Forelimb muscle (tissue), 1 donor: ENCODE results near the gene TPK1. TPM values are rescaled to one million over a fixed set of nuclear protein-coding genes. Genes with fewer than 3 reads are reported as not detected.
"Not testable (repeated sequence)": the region's sequence is repeated elsewhere in the genome, so short reads cannot be mapped to it uniquely, and the experiment has no call there.

Experiments
- DNase-seq: peaks from one replicate; pipeline ENCODE4 v3.0.0-alpha.2; 2013; ENCODE audit warnings: low read depth
- polyA plus RNA-seq: library from polyadenylated mRNA; unstranded; fragments of 120-200 nt; gene quantifications from one replicate; pipeline ENCODE4 v1.2.1, GENCODE V29; 2013; ENCODE audit not compliant: insufficient read length

Gene TPK1
- polyA plus RNA-seq, 1 donor, result 2.8 TPM

GRCh38 chr7:144777005-144777839, 58.6 kb downstream of the TPK1 start:
- no peak for DNase-seq

GRCh38 chr7:144776447-144776846, 59.4 kb downstream of the TPK1 start:
- DNase-seq, result no peak

- no peak for DNase-seq
Measured at GRCh38 chr7:144775749-144776148, 60.1 kb downstream of the TPK1 start.

GRCh38 chr7:144771927-144772326, 63.9 kb downstream of the TPK1 start:
- DNase-seq, result no peak

- no peak for DNase-seq
Measured at GRCh38 chr7:144771174-144771573, 64.7 kb downstream of the TPK1 start.

GRCh38 chr7:144769352-144769751, 66.5 kb downstream of the TPK1 start:
- DNase-seq, result no peak

- DNase-seq, result no peak
Measured at GRCh38 chr7:144768633-144769032, 67.2 kb downstream of the TPK1 start.

- no peak for DNase-seq
Measured at GRCh38 chr7:144763291-144763690, 72.6 kb downstream of the TPK1 start.

GRCh38 chr7:144762853-144763252, 73.0 kb downstream of the TPK1 start:
- no peak for DNase-seq

GRCh38 chr7:144761493-144761892, 74.4 kb downstream of the TPK1 start:
- DNase-seq, result no peak

GRCh38 chr7:144759653-144760052, 76.2 kb downstream of the TPK1 start:
- no peak for DNase-seq

- no peak for DNase-seq
Measured at GRCh38 chr7:144747936-144748335, 87.9 kb downstream of the TPK1 start.

GRCh38 chr7:144738708-144739314, 97.0 kb downstream of the TPK1 start:
- DNase-seq, result peak; percentile 5

GRCh38 chr7:144738146-144738545, 97.7 kb downstream of the TPK1 start:
- no peak for DNase-seq

GRCh38 chr7:144736880-144737493, 98.9 kb downstream of the TPK1 start:
- no peak for DNase-seq

- no peak for DNase-seq
Measured at GRCh38 chr7:144735505-144736276, 100.2 kb downstream of the TPK1 start.

GRCh38 chr7:144731661-144732351, 104.0 kb downstream of the TPK1 start:
- no peak for DNase-seq

GRCh38 chr7:144730224-144730623, 105.6 kb downstream of the TPK1 start:
- no peak for DNase-seq

- no peak for DNase-seq
Measured at GRCh38 chr7:144729226-144729625, 106.6 kb downstream of the TPK1 start.

- DNase-seq, result no peak
Measured at GRCh38 chr7:144728551-144728950, 107.3 kb downstream of the TPK1 start.

GRCh38 chr7:144726840-144727239, 109.0 kb downstream of the TPK1 start:
- DNase-seq, result not testable (repeated sequence)
